ENCODE results near the gene LMNB1.

DNA sequence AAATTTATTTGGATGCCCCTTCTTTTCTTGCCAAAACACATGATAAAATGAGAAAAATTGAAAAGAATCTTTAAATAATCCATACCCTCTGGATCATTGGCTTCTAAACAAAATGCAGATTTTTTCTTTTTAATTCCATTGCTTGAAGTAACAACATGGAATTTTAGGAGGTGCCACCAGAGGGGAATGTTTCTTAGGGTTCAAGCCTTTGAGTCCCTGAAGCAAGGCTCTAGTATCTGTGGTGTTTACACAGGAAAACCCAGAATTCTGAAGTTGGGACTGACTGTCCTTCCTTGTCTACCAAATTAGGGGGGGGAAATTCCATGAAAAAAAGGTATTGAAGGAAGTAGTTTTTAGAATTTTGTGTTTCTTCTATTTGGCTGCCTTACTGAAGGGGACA is 69.4 kb downstream of the LMNB1 start:
- TF ChIP-seq, protein P1, sequence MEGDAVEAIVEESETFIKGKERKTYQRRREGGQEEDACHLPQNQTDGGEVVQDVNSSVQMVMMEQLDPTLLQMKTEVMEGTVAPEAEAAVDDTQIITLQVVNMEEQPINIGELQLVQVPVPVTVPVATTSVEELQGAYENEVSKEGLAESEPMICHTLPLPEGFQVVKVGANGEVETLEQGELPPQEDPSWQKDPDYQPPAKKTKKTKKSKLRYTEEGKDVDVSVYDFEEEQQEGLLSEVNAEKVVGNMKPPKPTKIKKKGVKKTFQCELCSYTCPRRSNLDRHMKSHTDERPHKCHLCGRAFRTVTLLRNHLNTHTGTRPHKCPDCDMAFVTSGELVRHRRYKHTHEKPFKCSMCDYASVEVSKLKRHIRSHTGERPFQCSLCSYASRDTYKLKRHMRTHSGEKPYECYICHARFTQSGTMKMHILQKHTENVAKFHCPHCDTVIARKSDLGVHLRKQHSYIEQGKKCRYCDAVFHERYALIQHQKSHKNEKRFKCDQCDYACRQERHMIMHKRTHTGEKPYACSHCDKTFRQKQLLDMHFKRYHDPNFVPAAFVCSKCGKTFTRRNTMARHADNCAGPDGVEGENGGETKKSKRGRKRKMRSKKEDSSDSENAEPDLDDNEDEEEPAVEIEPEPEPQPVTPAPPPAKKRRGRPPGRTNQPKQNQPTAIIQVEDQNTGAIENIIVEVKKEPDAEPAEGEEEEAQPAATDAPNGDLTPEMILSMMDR (IDR thresholded peaks at IDR 0.05; ENCODE audit: insufficient read depth, low read length, poor library complexity, severe bottlenecking): no peak
- no peak for TF ChIP-seq EZH2phosphoT487 (conservative IDR thresholded peaks at IDR 0.05; ENCODE audit: low read length)
